ENCODE results near the gene SLC26A4. TPM values are rescaled to one million over a fixed set of nuclear protein-coding genes. Genes with fewer than 3 reads are reported as not detected.

SLC26A4 gene
- total and polyA plus RNA-seq, 9 of the 15 experiments (the other 6 are each of a cell fraction or from before 2014, with no cell fraction given) = 0.09 to 1.2 (median 0.33) TPM

DNA sequence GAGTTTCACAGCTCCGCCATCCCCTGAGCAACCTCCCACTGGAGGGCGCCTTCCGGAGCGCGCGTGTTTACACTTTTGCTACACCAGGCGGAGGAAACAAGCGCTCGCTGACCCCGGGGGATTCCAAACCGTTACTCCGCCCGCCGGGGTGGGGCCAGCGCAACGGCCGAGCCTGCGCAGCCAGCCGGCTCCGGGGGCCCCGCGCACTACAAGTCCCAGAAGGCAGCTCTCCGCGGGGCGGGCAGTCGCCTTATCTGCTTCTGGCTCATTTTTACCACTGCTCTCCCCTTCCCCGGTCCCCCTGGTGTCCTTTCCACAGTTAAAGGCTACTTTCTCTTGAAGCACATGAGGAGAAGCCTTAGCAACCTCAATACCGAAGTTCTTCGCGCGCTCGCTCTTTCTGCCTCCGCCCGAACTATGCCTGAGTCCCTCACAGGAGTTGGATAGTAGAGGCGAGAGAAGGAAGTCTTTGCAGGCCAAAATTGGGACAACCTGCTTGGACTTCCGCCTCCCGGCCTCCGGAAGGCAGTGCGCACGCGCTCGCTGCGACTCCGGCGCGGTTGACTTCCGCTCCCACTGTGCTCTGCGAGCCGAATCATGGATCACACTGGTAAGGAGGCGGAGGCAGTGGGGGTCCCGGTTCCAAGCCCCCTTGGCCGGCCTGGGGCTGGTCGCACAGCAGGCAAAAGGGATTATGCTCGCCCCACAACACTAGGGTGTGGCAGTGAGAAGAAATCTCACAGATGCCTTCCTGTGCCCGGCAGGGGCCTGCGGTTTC, 83.1 kb downstream of the SLC26A4 start, which contains the start of gene CBLL1 (continued):
- TF ChIP-seq REST (IDR thresholded peaks at IDR 0.05; ENCODE audit: borderline replicate concordance) = peak; percentile 89
- TF ChIP-seq REST (CRISPR knock-in tag; IDR thresholded peaks at IDR 0.05; ENCODE audit: low read depth) = no peak; the same call in 1 of the 2 replicates
- 0 out of 2 replicates have a peak, but pooled peaks have one; percentile 0 for TF ChIP-seq ZBTB43 (CRISPR knock-in tag; IDR thresholded peaks at IDR 0.05)
- TF ChIP-seq ILK (tag; IDR thresholded peaks at IDR 0.05; ENCODE audit: borderline replicate concordance, low read depth) = no peak
- TF ChIP-seq ZNF764 (CRISPR knock-in tag; IDR thresholded peaks at IDR 0.05; ENCODE audit: low read depth) = no peak
- 0 out of 2 replicates have a peak, but pooled peaks have one; percentile 61 for TF ChIP-seq TGIF2 (CRISPR knock-in tag; IDR thresholded peaks at IDR 0.05)
- TF ChIP-seq NFE2L1 (tag; IDR thresholded peaks at IDR 0.05; ENCODE audit: borderline replicate concordance, low read depth) = no peak
- TF ChIP-seq, protein P1, sequence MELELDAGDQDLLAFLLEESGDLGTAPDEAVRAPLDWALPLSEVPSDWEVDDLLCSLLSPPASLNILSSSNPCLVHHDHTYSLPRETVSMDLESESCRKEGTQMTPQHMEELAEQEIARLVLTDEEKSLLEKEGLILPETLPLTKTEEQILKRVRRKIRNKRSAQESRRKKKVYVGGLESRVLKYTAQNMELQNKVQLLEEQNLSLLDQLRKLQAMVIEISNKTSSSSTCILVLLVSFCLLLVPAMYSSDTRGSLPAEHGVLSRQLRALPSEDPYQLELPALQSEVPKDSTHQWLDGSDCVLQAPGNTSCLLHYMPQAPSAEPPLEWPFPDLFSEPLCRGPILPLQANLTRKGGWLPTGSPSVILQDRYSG (tag; conservative IDR thresholded peaks at IDR 0.05; ENCODE audit: low read depth) = no peak
- peak; percentile 93 for TF ChIP-seq HCFC1 (IDR thresholded peaks at IDR 0.05; ENCODE audit: low read depth, low read length)
- TF ChIP-seq STAT5A (IDR thresholded peaks at IDR 0.05; ENCODE audit: borderline replicate concordance, low read length) = no peak; the same call in 1 of the 2 replicates
- TF ChIP-seq RBM14 (IDR thresholded peaks at IDR 0.05; ENCODE audit: borderline replicate concordance, insufficient read depth, low read depth, low read length) = no peak
- peak; percentile 57 for TF ChIP-seq SETDB1 (IDR thresholded peaks at IDR 0.05; ENCODE audit: low read length)
- TF ChIP-seq RFX7 (CRISPR knock-in tag; IDR thresholded peaks at IDR 0.05) = no peak
- TF ChIP-seq ZNF23 (CRISPR knock-in tag; IDR thresholded peaks at IDR 0.05) = no peak
